DND-41 (cell line): Measurements from ENCODE around the gene PIK3AP1.

ENCODE experiments used
- ATAC-seq: fragments of 200-7000 bp; cut with Tn5 transposase; 3 replicates; pipeline ENCODE4 v1.9.1; 2021; ENCODE audit warnings: low read depth; ENCODE audit not compliant: insufficient read depth
- DNase-seq: peaks from one replicate; pipeline ENCODE4 v3.0.0-alpha.2; 2020
- H2AFZ ChIP-seq: 2 replicates; pipeline ENCODE4 v1.6.0; 2012; ENCODE audit warnings: low read depth, low read length
- H3K27ac ChIP-seq: 2 replicates; pipeline ENCODE4 v1.5.1; 2012; ENCODE audit warnings: low read length, inconsistent platforms
- H3K27me3 ChIP-seq: fragments of 200-600 bp; sonication (generic); 2 replicates; pipeline ENCODE4 v1.6.0; 2012; ENCODE audit warnings: low read length, mild to moderate bottlenecking, inconsistent platforms; ENCODE audit not compliant: insufficient read depth, poor library complexity
- H3K36me3 ChIP-seq: 2 replicates; pipeline ENCODE4 v1.5.1; 2012; ENCODE audit warnings: low read length, inconsistent platforms; ENCODE audit not compliant: insufficient read depth
- H3K4me1 ChIP-seq: 2 replicates; pipeline ENCODE4 v1.5.1; 2012; ENCODE audit warnings: mild to moderate bottlenecking, low read length; ENCODE audit not compliant: insufficient read depth
- H3K4me2 ChIP-seq: 2 replicates; pipeline ENCODE4 v1.6.0; 2012; ENCODE audit warnings: mild to moderate bottlenecking, moderate library complexity, low read length, inconsistent platforms; ENCODE audit not compliant: insufficient read depth
- H3K4me3 ChIP-seq, 2 experiments: fragments of 200-600 bp in 1 of 2; shearing (Covaris generic) in 1 of 2; 2 replicates each; pipeline ENCODE4 v1.5.1; 2012 to 2016; ENCODE audit warnings: inconsistent platforms in 2 of 2, low read length in 2 of 2, mild to moderate bottlenecking in 2 of 2, low read depth in 1 of 2, moderate library complexity in 1 of 2
- H3K79me2 ChIP-seq: 2 replicates; pipeline ENCODE4 v1.6.0; 2012; ENCODE audit warnings: low read length, inconsistent platforms; ENCODE audit not compliant: insufficient read depth
- H3K9ac ChIP-seq: 2 replicates; pipeline ENCODE4 v1.6.0; 2012; ENCODE audit warnings: low read depth, mild to moderate bottlenecking, inconsistent platforms, low read length, moderate library complexity
- H3K9me3 ChIP-seq: 2 replicates; pipeline ENCODE4 v1.5.1; 2012; ENCODE audit warnings: low read length, moderate library complexity, mild to moderate bottlenecking, inconsistent platforms; ENCODE audit not compliant: insufficient read depth, severe bottlenecking
- H4K20me1 ChIP-seq: 2 replicates; pipeline ENCODE4 v1.6.0; 2012; ENCODE audit warnings: low read length; ENCODE audit not compliant: insufficient read depth
- EZH2 ChIP-seq: IDR thresholded peaks from 3 replicates; pipeline ENCODE4 v1.6.1; 2012; ENCODE audit warnings: borderline replicate concordance, low read depth, mild to moderate bottlenecking, moderate library complexity, low read length, inconsistent platforms; ENCODE audit not compliant: severe bottlenecking
- TF ChIP-seq, protein P1 (sequence below): IDR thresholded peaks from 2 replicates; pipeline ENCODE4 v1.5.1; 2012; ENCODE audit warnings: borderline replicate concordance, low read length, moderate library complexity, mild to moderate bottlenecking; ENCODE audit not compliant: poor library complexity, severe bottlenecking; ENCODE audit errors: extremely low read depth

Gene PIK3AP1

GRCh38 chr10:96606946-96607345 is 113.4 kb downstream of the PIK3AP1 start:
- no peak for TF ChIP-seq EZH2
- TF ChIP-seq, protein P1, sequence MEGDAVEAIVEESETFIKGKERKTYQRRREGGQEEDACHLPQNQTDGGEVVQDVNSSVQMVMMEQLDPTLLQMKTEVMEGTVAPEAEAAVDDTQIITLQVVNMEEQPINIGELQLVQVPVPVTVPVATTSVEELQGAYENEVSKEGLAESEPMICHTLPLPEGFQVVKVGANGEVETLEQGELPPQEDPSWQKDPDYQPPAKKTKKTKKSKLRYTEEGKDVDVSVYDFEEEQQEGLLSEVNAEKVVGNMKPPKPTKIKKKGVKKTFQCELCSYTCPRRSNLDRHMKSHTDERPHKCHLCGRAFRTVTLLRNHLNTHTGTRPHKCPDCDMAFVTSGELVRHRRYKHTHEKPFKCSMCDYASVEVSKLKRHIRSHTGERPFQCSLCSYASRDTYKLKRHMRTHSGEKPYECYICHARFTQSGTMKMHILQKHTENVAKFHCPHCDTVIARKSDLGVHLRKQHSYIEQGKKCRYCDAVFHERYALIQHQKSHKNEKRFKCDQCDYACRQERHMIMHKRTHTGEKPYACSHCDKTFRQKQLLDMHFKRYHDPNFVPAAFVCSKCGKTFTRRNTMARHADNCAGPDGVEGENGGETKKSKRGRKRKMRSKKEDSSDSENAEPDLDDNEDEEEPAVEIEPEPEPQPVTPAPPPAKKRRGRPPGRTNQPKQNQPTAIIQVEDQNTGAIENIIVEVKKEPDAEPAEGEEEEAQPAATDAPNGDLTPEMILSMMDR, result no peak
- DNase-seq (no peak), ATAC-seq (no peak)
- no peaks in the 10 kb centered on the region for H3K4me1 ChIP-seq
- peaks cover 5% of the 10 kb centered on the region for H3K27me3 ChIP-seq
- H3K4me2 ChIP-seq, result no peak overlapping the region
- no peak overlapping the region for H3K9ac ChIP-seq
- H3K9me3 ChIP-seq, result no peaks in the 10 kb centered on the region
- no peaks in the 10 kb centered on the region for H3K36me3 ChIP-seq
- H3K79me2 ChIP-seq, result no peaks in the 10 kb centered on the region
- no peak overlapping the region for H3K4me3 ChIP-seq
- no peak overlapping the region for H2AFZ ChIP-seq
- H3K27ac ChIP-seq, result no peak overlapping the region
- no peaks in the 10 kb centered on the region for H4K20me1 ChIP-seq

- H3K79me2 ChIP-seq, result no peaks in the 10 kb centered on the region
- no peak overlapping the region for H2AFZ ChIP-seq
- ATAC-seq (no peak), DNase-seq (no peak)
- TF ChIP-seq, protein P1, result no peak
- TF ChIP-seq EZH2, result no peak
- no peaks in the 10 kb centered on the region for H3K9me3 ChIP-seq
- no peaks in the 10 kb centered on the region for H4K20me1 ChIP-seq
- H3K36me3 ChIP-seq, result no peaks in the 10 kb centered on the region
- no peak overlapping the region for H3K4me2 ChIP-seq
- H3K27me3 ChIP-seq, result peaks cover 5% of the 10 kb centered on the region
- no peak overlapping the region for H3K27ac ChIP-seq
- no peak overlapping the region for H3K9ac ChIP-seq
- no peak overlapping the region for H3K4me3 ChIP-seq
- H3K4me1 ChIP-seq, result no peaks in the 10 kb centered on the region
These were observed 114.1 kb downstream of the PIK3AP1 start for GRCh38 chr10:96606216-96606615.

GRCh38 chr10:96600337-96600736 is 120.0 kb downstream of the PIK3AP1 start:
- H3K4me2 ChIP-seq, result no peak overlapping the region
- H3K27me3 ChIP-seq, result peaks cover 24% of the 10 kb centered on the region
- no peak overlapping the region for H3K9ac ChIP-seq
- TF ChIP-seq, protein P1, result no peak
- no peak for TF ChIP-seq EZH2
- H3K4me1 ChIP-seq, result no peaks in the 10 kb centered on the region
- H3K27ac ChIP-seq, result no peak overlapping the region
- H3K36me3 ChIP-seq, result no peaks in the 10 kb centered on the region
- H3K79me2 ChIP-seq, result no peaks in the 10 kb centered on the region
- H3K4me3 ChIP-seq, result no peak overlapping the region
- H3K9me3 ChIP-seq, result no peaks in the 10 kb centered on the region
- no peaks in the 10 kb centered on the region for H4K20me1 ChIP-seq
- no peak for ATAC-seq
- H2AFZ ChIP-seq, result no peak overlapping the region
- DNase-seq, result no peak

DNA sequence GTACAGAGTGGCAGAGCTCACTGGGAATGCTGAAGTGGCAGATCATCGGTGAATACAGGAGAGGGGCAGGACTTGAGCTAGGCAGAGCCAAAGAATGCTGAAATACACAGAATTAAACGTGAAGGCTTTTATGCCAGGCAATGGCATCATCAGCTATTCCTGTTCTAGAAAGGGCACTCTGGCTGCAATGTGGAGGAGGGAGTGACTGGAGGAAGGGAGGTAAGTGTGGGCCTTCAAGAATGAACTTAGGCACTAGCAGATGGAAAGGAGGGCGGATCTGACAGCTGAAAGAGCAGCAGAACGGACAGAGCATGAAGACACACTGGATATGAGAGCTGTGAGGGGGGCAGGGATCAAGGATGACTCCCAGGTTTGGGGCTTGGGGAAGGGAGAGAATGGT is 121.5 kb downstream of the PIK3AP1 start:
- H3K9me3 ChIP-seq, result no peaks in the 10 kb centered on the region
- H4K20me1 ChIP-seq, result no peaks in the 10 kb centered on the region

More for the DNA sequence above, 121.5 kb downstream of the PIK3AP1 start:
- H3K79me2 ChIP-seq, result no peaks in the 10 kb centered on the region
- peaks cover 29% of the 10 kb centered on the region for H3K27me3 ChIP-seq
- H3K27ac ChIP-seq, result no peak overlapping the region
- no peak for ATAC-seq
- no peak overlapping the region for H2AFZ ChIP-seq
- H3K9ac ChIP-seq, result no peak overlapping the region
- DNase-seq, result no peak
- no peaks in the 10 kb centered on the region for H3K4me1 ChIP-seq
- no peaks in the 10 kb centered on the region for H3K36me3 ChIP-seq
- H3K4me2 ChIP-seq, result no peak overlapping the region
- TF ChIP-seq, protein P1, result no peak
- TF ChIP-seq EZH2, result no peak
- no peak overlapping the region for H3K4me3 ChIP-seq
